DND-41 (cell line): Measurements from ENCODE around the gene CACNA2D3.

Experiments used
- ATAC-seq: fragments of 200-7000 bp; cut with Tn5 transposase; 3 replicates; pipeline ENCODE4 v1.9.1; 2021; ENCODE audit warnings: low read depth; ENCODE audit not compliant: insufficient read depth
- DNase-seq: peaks from one replicate; pipeline ENCODE4 v3.0.0-alpha.2; 2020
- H2AFZ ChIP-seq: 2 replicates; pipeline ENCODE4 v1.6.0; 2012; ENCODE audit warnings: low read depth, low read length
- H3K27ac ChIP-seq: 2 replicates; pipeline ENCODE4 v1.5.1; 2012; ENCODE audit warnings: low read length, inconsistent platforms
- H3K27me3 ChIP-seq: fragments of 200-600 bp; sonication (generic); 2 replicates; pipeline ENCODE4 v1.6.0; 2012; ENCODE audit warnings: low read length, mild to moderate bottlenecking, inconsistent platforms; ENCODE audit not compliant: insufficient read depth, poor library complexity
- H3K36me3 ChIP-seq: 2 replicates; pipeline ENCODE4 v1.5.1; 2012; ENCODE audit warnings: low read length, inconsistent platforms; ENCODE audit not compliant: insufficient read depth
- H3K4me1 ChIP-seq: 2 replicates; pipeline ENCODE4 v1.5.1; 2012; ENCODE audit warnings: mild to moderate bottlenecking, low read length; ENCODE audit not compliant: insufficient read depth
- H3K4me2 ChIP-seq: 2 replicates; pipeline ENCODE4 v1.6.0; 2012; ENCODE audit warnings: mild to moderate bottlenecking, moderate library complexity, low read length, inconsistent platforms; ENCODE audit not compliant: insufficient read depth
- H3K4me3 ChIP-seq, 2 experiments: fragments of 200-600 bp in 1 of 2; shearing (Covaris generic) in 1 of 2; 2 replicates each; pipeline ENCODE4 v1.5.1; 2012 to 2016; ENCODE audit warnings: inconsistent platforms in 2 of 2, low read length in 2 of 2, mild to moderate bottlenecking in 2 of 2, low read depth in 1 of 2, moderate library complexity in 1 of 2
- H3K79me2 ChIP-seq: 2 replicates; pipeline ENCODE4 v1.6.0; 2012; ENCODE audit warnings: low read length, inconsistent platforms; ENCODE audit not compliant: insufficient read depth
- H3K9ac ChIP-seq: 2 replicates; pipeline ENCODE4 v1.6.0; 2012; ENCODE audit warnings: low read depth, mild to moderate bottlenecking, inconsistent platforms, low read length, moderate library complexity
- H3K9me3 ChIP-seq: 2 replicates; pipeline ENCODE4 v1.5.1; 2012; ENCODE audit warnings: low read length, moderate library complexity, mild to moderate bottlenecking, inconsistent platforms; ENCODE audit not compliant: insufficient read depth, severe bottlenecking
- H4K20me1 ChIP-seq: 2 replicates; pipeline ENCODE4 v1.6.0; 2012; ENCODE audit warnings: low read length; ENCODE audit not compliant: insufficient read depth
- CTCF ChIP-seq: IDR thresholded peaks from 2 replicates; pipeline ENCODE4 v1.5.1; 2012; ENCODE audit warnings: borderline replicate concordance, low read length, moderate library complexity, mild to moderate bottlenecking; ENCODE audit not compliant: poor library complexity, severe bottlenecking; ENCODE audit errors: extremely low read depth
- EZH2 ChIP-seq: IDR thresholded peaks from 3 replicates; pipeline ENCODE4 v1.6.1; 2012; ENCODE audit warnings: borderline replicate concordance, low read depth, mild to moderate bottlenecking, moderate library complexity, low read length, inconsistent platforms; ENCODE audit not compliant: severe bottlenecking

Gene CACNA2D3

GRCh38 chr3:54519493-54519892, 397.1 kb downstream of the CACNA2D3 start:
- no peak overlapping the region for H3K4me3 ChIP-seq
- no peaks in the 10 kb centered on the region for H3K4me1 ChIP-seq
- no peaks in the 10 kb centered on the region for H3K36me3 ChIP-seq
- H3K27ac ChIP-seq: no peak overlapping the region
- no peak for ATAC-seq
- no peak overlapping the region for H3K9ac ChIP-seq
- no peak for TF ChIP-seq EZH2
- TF ChIP-seq CTCF: no peak
- no peaks in the 10 kb centered on the region for H4K20me1 ChIP-seq
- H2AFZ ChIP-seq: no peak overlapping the region
- H3K4me2 ChIP-seq: no peak overlapping the region
- H3K79me2 ChIP-seq: no peaks in the 10 kb centered on the region
- H3K9me3 ChIP-seq: no peaks in the 10 kb centered on the region
- no peaks in the 10 kb centered on the region for H3K27me3 ChIP-seq
- DNase-seq: no peak

DNA sequence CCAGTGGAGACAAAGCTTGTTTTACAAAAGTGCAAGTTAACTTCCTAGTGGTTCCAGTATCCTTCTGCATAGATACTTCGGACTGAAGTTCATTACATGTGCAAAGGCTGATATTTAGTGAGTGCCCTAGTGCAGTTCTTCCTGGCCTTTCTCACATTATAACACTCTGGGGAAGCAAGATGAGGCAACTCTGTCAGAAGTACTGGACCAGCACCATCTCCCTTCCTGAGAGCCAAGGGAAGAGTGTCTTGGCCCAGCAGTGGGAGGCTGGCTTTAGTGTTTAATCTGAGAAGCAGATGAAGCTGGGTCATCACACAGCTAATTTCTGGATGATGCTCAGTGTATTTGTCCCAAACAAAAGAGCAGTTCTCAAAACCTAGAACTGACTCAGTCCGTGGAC, 397.7 kb downstream of the CACNA2D3 start:
- no peak overlapping the region for H2AFZ ChIP-seq
- no peaks in the 10 kb centered on the region for H3K36me3 ChIP-seq
- H3K4me2 ChIP-seq: no peak overlapping the region
- H3K79me2 ChIP-seq: no peaks in the 10 kb centered on the region
- H3K4me1 ChIP-seq: no peaks in the 10 kb centered on the region
- no peaks in the 10 kb centered on the region for H4K20me1 ChIP-seq
- H3K27ac ChIP-seq: no peak overlapping the region
- no peak for DNase-seq
- no peak overlapping the region for H3K4me3 ChIP-seq
- H3K9me3 ChIP-seq: no peaks in the 10 kb centered on the region
- no peak for TF ChIP-seq CTCF
- TF ChIP-seq EZH2: no peak
- no peaks in the 10 kb centered on the region for H3K27me3 ChIP-seq
- no peak for ATAC-seq
- no peak overlapping the region for H3K9ac ChIP-seq

- Histone ChIP-seq H3K36me3 (no peaks in the 10 kb centered on the region), H3K4me3 (no peak overlapping the region), H3K9me3 (no peaks in the 10 kb centered on the region), H2AFZ (no peak overlapping the region), H3K4me2 (no peak overlapping the region), H3K27ac (no peak overlapping the region), H3K79me2 (no peaks in the 10 kb centered on the region), H4K20me1 (no peaks in the 10 kb centered on the region), H3K27me3 (no peaks in the 10 kb centered on the region), H3K4me1 (no peaks in the 10 kb centered on the region), H3K9ac (no peak overlapping the region)
- TF ChIP-seq EZH2 (no peak), CTCF (no peak)
- no peak for DNase-seq
- ATAC-seq: no peak
Observed at GRCh38 chr3:54527521-54527920, 405.2 kb downstream of the CACNA2D3 start.

- H3K4me1 ChIP-seq: no peaks in the 10 kb centered on the region
- ATAC-seq (no peak), DNase-seq (no peak)
- H3K36me3 ChIP-seq: no peaks in the 10 kb centered on the region
- H4K20me1 ChIP-seq: no peaks in the 10 kb centered on the region
- H3K9me3 ChIP-seq: no peaks in the 10 kb centered on the region
- H3K27ac ChIP-seq: no peak overlapping the region
- H3K4me3 ChIP-seq: no peak overlapping the region
- no peak overlapping the region for H2AFZ ChIP-seq
- TF ChIP-seq CTCF (no peak), EZH2 (no peak)
- no peak overlapping the region for H3K9ac ChIP-seq
- H3K27me3 ChIP-seq: no peaks in the 10 kb centered on the region
- H3K79me2 ChIP-seq: no peaks in the 10 kb centered on the region
- H3K4me2 ChIP-seq: no peak overlapping the region
Observed at GRCh38 chr3:54527953-54528352, 405.6 kb downstream of the CACNA2D3 start.
